H9 (cell line): ENCODE measurements around the gene SLC9A9. TPM values are rescaled to one million over a fixed set of nuclear protein-coding genes. Genes with fewer than 3 reads are reported as not detected.

Experiments used
- DNase-seq: peaks from one replicate; pipeline ENCODE4 v3.0.0-alpha.2; 2017
- H2AFZ ChIP-seq: one replicate; pipeline ENCODE4 v1.6.1; 2013; ENCODE audit warnings: mild to moderate bottlenecking, low read length, control low read depth, moderate library complexity
- H2AK5ac ChIP-seq: 2 replicates; pipeline ENCODE4 v1.6.1; 2013; ENCODE audit warnings: low read length, control low read depth, mixed read lengths; ENCODE audit not compliant: insufficient read length
- H2BK120ac ChIP-seq: one replicate; pipeline ENCODE4 v1.6.1; 2013; ENCODE audit warnings: low read depth, mild to moderate bottlenecking, low read length, control low read depth, inconsistent platforms; ENCODE audit not compliant: poor library complexity, severe bottlenecking
- H2BK12ac ChIP-seq: 2 replicates; pipeline ENCODE4 v1.6.1; 2013; ENCODE audit warnings: low read length, control low read depth, mixed read lengths, low read depth; ENCODE audit not compliant: insufficient read length
- H2BK15ac ChIP-seq: 2 replicates; pipeline ENCODE4 v1.6.1; 2013; ENCODE audit warnings: low read depth, low read length, control low read depth
- H2BK20ac ChIP-seq: one replicate; pipeline ENCODE4 v1.6.1; 2013; ENCODE audit warnings: low read depth, mild to moderate bottlenecking, low read length, control low read depth, inconsistent platforms; ENCODE audit not compliant: poor library complexity, severe bottlenecking
- H2BK5ac ChIP-seq: 2 replicates; pipeline ENCODE4 v1.6.1; 2013; ENCODE audit warnings: low read length, control low read depth, mixed read lengths; ENCODE audit not compliant: insufficient read length
- H3K14ac ChIP-seq: 2 replicates; pipeline ENCODE4 v1.6.1; 2013; ENCODE audit warnings: low read length, control low read depth; ENCODE audit not compliant: insufficient read depth
- H3K18ac ChIP-seq: 2 replicates; pipeline ENCODE4 v1.6.1; 2013; ENCODE audit warnings: low read depth, mild to moderate bottlenecking, mixed read lengths, low read length, control low read depth; ENCODE audit not compliant: insufficient read length
- H3K23ac ChIP-seq: 2 replicates; pipeline ENCODE4 v1.6.1; 2013; ENCODE audit warnings: low read length, control low read depth, mixed read lengths, low read depth; ENCODE audit not compliant: insufficient read length
- H3K23me2 ChIP-seq: 2 replicates; pipeline ENCODE4 v1.6.1; 2013; ENCODE audit warnings: low read depth, mild to moderate bottlenecking, mixed read lengths, low read length, control low read depth; ENCODE audit not compliant: insufficient read length, poor library complexity, severe bottlenecking
- H3K27ac ChIP-seq: 2 replicates; pipeline ENCODE4 v1.5.1; 2013; ENCODE audit warnings: low read length, control low read depth, mixed read lengths, low read depth; ENCODE audit not compliant: insufficient read length
- H3K27me3 ChIP-seq: 2 replicates; pipeline ENCODE4 v1.6.1; 2013; ENCODE audit warnings: low read length, control low read depth, inconsistent platforms; ENCODE audit not compliant: insufficient read depth
- H3K4ac ChIP-seq: 2 replicates; pipeline ENCODE4 v1.6.1; 2013; ENCODE audit warnings: low read depth, mild to moderate bottlenecking, control low read depth, inconsistent platforms, low read length, moderate library complexity
- H3K4me1 ChIP-seq: 2 replicates; pipeline ENCODE4 v1.6.1; 2013; ENCODE audit warnings: low read length, control low read depth, inconsistent platforms; ENCODE audit not compliant: insufficient read depth
- H3K4me2 ChIP-seq: 2 replicates; pipeline ENCODE4 v1.6.1; 2013; ENCODE audit warnings: low read length, control low read depth, mixed read lengths; ENCODE audit not compliant: insufficient read length, insufficient read depth
- H3K56ac ChIP-seq: 2 replicates; pipeline ENCODE4 v1.6.1; 2013; ENCODE audit warnings: low read depth, mild to moderate bottlenecking, mixed read lengths, low read length, control low read depth; ENCODE audit not compliant: insufficient read length
- H3K79me1 ChIP-seq: 2 replicates; pipeline ENCODE4 v1.6.1; 2013; ENCODE audit warnings: low read depth, mild to moderate bottlenecking, moderate library complexity, low read length, control low read depth, inconsistent platforms; ENCODE audit not compliant: insufficient read depth, poor library complexity, severe bottlenecking
- H3K79me2 ChIP-seq: 2 replicates; pipeline ENCODE4 v1.6.1; 2013; ENCODE audit warnings: low read length, control low read depth, inconsistent platforms; ENCODE audit not compliant: insufficient read depth
- H3K9ac ChIP-seq: 2 replicates; pipeline ENCODE4 v1.6.1; 2013; ENCODE audit warnings: low read length, control low read depth, mixed read lengths; ENCODE audit not compliant: insufficient read length; ENCODE audit errors: extremely low read depth
- H3K9me3 ChIP-seq: one replicate; pipeline ENCODE4 v1.6.1; 2013; ENCODE audit warnings: low read depth, low read length, inconsistent platforms; ENCODE audit not compliant: control insufficient read depth
- H3T11ph ChIP-seq: one replicate; pipeline ENCODE4 v1.6.1; 2013; ENCODE audit warnings: mild to moderate bottlenecking, low read length, control low read depth, inconsistent platforms
- H4K20me1 ChIP-seq: one replicate; pipeline ENCODE4 v1.6.1; 2013; ENCODE audit not compliant: control insufficient read depth, insufficient read length, insufficient read depth
- H4K5ac ChIP-seq: 2 replicates; pipeline ENCODE4 v1.6.1; 2013; ENCODE audit warnings: low read depth, mild to moderate bottlenecking, mixed read lengths, low read length, control low read depth; ENCODE audit not compliant: insufficient read length
- H4K8ac ChIP-seq: replicated peaks from 2 replicates; pipeline ENCODE4 v1.6.1; 2013; ENCODE audit warnings: low read length, control low read depth, mixed read lengths, low read depth; ENCODE audit not compliant: insufficient read length
- H4K91ac ChIP-seq: 2 replicates; pipeline ENCODE4 v1.6.1; 2013; ENCODE audit warnings: low read depth, mild to moderate bottlenecking, moderate library complexity, mixed read lengths, low read length, control low read depth; ENCODE audit not compliant: insufficient read length
- H3K27ac Mint-ChIP-seq, 3 experiments: 2 replicates in 2 of 3; 3 replicates in 1 of 3; pipeline ENCODE4 v1.8.0; 2020 to 2021; ENCODE audit warnings: mixed read lengths in 3 of 3, mild to moderate bottlenecking in 1 of 3, moderate library complexity in 1 of 3
- H3K27me3 Mint-ChIP-seq: 2 replicates; pipeline ENCODE4 v1.8.0; 2021; ENCODE audit warnings: low read depth, mild to moderate bottlenecking, moderate library complexity, mixed read lengths
- H3K36me3 Mint-ChIP-seq, 3 experiments: 2 replicates in 2 of 3; 3 replicates in 1 of 3; pipeline ENCODE4 v1.8.0; 2020 to 2021; ENCODE audit warnings: low read depth in 3 of 3, mixed read lengths in 3 of 3; ENCODE audit not compliant: insufficient read depth in 1 of 3
- H3K4me1 Mint-ChIP-seq, 2 experiments: 2 replicates each; pipeline ENCODE4 v1.8.0; 2020; ENCODE audit warnings: mixed read lengths in 2 of 2
- H3K4me3 Mint-ChIP-seq, 2 experiments: 2 replicates in 1 of 2; 3 replicates in 1 of 2; pipeline ENCODE4 v1.8.0; 2020 to 2021; ENCODE audit warnings: mild to moderate bottlenecking in 2 of 2, mixed read lengths in 2 of 2, moderate library complexity in 1 of 2
- H3K9me3 Mint-ChIP-seq, 2 experiments: 2 replicates in 1 of 2; 3 replicates in 1 of 2; pipeline ENCODE4 v1.8.0; 2020; ENCODE audit warnings: mild to moderate bottlenecking in 2 of 2, mixed read lengths in 2 of 2, moderate library complexity in 1 of 2
- WGBS: extraction: QIAGEN DNeasy Blood & Tissue Kit; methylation state at CpG from one replicate; pipeline ENCODE4 v1.1.7; 2013; ENCODE audit warnings: missing lambda C conversion rate, low lambda C conversion rate, mixed read lengths; ENCODE audit not compliant: insufficient read length; ENCODE audit errors: extremely low coverage; 5-methylcytosine and 5-hydroxymethylcytosine counted together
- total RNA-seq: library from RNA; stranded (reverse); gene quantifications from 2 replicates; pipeline ENCODE4 v1.2.1, GENCODE V29; 2021
- TF ChIP-seq, protein P1 (sequence below): fragments of 200-600 bp; sonication (generic); conservative IDR thresholded peaks from 3 replicates; pipeline ENCODE4 v1.8.0; 2021; ENCODE audit warnings: antibody characterized with exemption, mild to moderate bottlenecking

Gene SLC9A9
- total RNA-seq, 1 experiment from 2014 or later, result 0.35 TPM

DNA sequence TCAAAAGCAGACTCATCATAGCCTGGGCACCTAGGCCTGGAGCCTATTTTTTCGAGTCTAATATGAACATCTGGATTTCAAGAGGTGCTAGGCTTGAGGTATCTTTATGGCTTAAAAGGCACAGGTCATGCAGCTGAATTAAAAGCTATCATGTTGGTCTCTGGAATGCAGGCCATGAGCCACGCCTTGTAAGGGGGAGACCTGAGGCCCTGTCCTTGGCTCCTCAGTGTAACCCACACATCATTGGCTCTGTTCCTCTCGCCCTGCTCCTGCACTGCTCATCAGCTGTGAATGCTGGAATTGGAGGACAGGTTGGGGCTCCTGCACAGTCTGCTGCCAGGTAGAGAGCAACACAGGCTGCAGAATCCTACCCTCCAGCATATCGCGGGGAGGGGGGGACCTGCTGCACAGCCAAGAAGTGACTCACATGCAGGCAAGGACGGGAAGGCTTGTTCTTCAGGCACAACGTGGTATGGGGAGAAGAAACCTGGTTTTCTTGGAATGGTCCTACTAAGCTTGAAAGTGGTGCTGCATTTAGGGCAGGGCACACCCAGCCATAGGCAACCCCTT, 582.7 kb downstream of the SLC9A9 start:
- Histone ChIP-seq H3K4me2 (no peak overlapping the region), H3K56ac (no peak overlapping the region), H2AK5ac (no peak overlapping the region), H3K14ac (no peak overlapping the region), H2BK5ac (no peak overlapping the region), H3K4ac (no peak overlapping the region), H3K9ac (no peak overlapping the region), H3K23ac (no peak overlapping the region), H3K79me2 (no peaks in the 10 kb centered on the region), H3K27me3 (no peaks in the 10 kb centered on the region), H2BK15ac (no peak overlapping the region), H4K91ac (no peak overlapping the region), H2BK12ac (no peak overlapping the region), H4K5ac (no peak overlapping the region), H3K4me1 (no peaks in the 10 kb centered on the region), H3K23me2 (no peaks in the 10 kb centered on the region), H3T11ph (no peak overlapping the region), H2AFZ (no peak overlapping the region), H3K18ac (no peak overlapping the region), H4K20me1 (no peaks in the 10 kb centered on the region), H3K79me1 (no peaks in the 10 kb centered on the region), H2BK120ac (no peak overlapping the region), H3K9me3 (no peaks in the 10 kb centered on the region), H4K8ac (no peak overlapping the region), H2BK20ac (no peak overlapping the region), H3K27ac (no peak overlapping the region)
- H3K27me3 Mint-ChIP-seq, result no peaks in the 10 kb centered on the region
- DNase-seq, result no peak
- H3K4me3 Mint-ChIP-seq, result no peak overlapping the region
- TF ChIP-seq, protein P1, sequence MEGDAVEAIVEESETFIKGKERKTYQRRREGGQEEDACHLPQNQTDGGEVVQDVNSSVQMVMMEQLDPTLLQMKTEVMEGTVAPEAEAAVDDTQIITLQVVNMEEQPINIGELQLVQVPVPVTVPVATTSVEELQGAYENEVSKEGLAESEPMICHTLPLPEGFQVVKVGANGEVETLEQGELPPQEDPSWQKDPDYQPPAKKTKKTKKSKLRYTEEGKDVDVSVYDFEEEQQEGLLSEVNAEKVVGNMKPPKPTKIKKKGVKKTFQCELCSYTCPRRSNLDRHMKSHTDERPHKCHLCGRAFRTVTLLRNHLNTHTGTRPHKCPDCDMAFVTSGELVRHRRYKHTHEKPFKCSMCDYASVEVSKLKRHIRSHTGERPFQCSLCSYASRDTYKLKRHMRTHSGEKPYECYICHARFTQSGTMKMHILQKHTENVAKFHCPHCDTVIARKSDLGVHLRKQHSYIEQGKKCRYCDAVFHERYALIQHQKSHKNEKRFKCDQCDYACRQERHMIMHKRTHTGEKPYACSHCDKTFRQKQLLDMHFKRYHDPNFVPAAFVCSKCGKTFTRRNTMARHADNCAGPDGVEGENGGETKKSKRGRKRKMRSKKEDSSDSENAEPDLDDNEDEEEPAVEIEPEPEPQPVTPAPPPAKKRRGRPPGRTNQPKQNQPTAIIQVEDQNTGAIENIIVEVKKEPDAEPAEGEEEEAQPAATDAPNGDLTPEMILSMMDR, result no peak
- no CpG with 5 or more reads among the region's 7 CpGs for WGBS
- H3K4me1 Mint-ChIP-seq, result peaks cover 3 to 8% of the 10 kb centered on the region in 2 experiments; a peak in 2 of 4 replicates
- H3K27ac Mint-ChIP-seq, result no peak overlapping the region
- no peaks in the 10 kb centered on the region for H3K9me3 Mint-ChIP-seq
- no peaks in the 10 kb centered on the region for H3K36me3 Mint-ChIP-seq
